ENCODE results near the gene ARX. TPM values are rescaled to one million over a fixed set of nuclear protein-coding genes. Genes with fewer than 3 reads are reported as not detected.

Gene ARX
- total RNA-seq, 1 donor from 2014 or later = not detected

GRCh38 chrX:25020905-25021449 is 5.2 kb upstream of the ARX start:
- intact Hi-C loops (cut with micrococcal nuclease) = loop anchor here (1.0 to 2.0 kb wide), 3 partner anchors 18 to 269 kb away; no protein-coding TSS in a partner anchor
- Mint-ChIP-seq H3K36me3 (ENCODE audit: low read depth) (no peaks in the 10 kb centered on the region), H3K4me3 (peak overlapping the region; percentile 6), H3K9me3 (no peaks in the 10 kb centered on the region), H3K27ac (no peak overlapping the region), H3K27me3 (peaks cover 40% of the 10 kb centered on the region), H3K4me1 (peaks cover 18% of the 10 kb centered on the region)
- DNase-seq = no peak
- TF ChIP-seq CTCF (IDR thresholded peaks at IDR 0.05) = no peak
- CTCF ChIA-PET = no interaction called here
- ATAC-seq (ENCODE audit: low read depth) = no peak
- POLR2A ChIA-PET = no interaction called here

- Mint-ChIP-seq H3K9me3 (no peaks in the 10 kb centered on the region), H3K27me3 (peaks cover 37% of the 10 kb centered on the region), H3K4me1 (peaks cover 20% of the 10 kb centered on the region), H3K27ac (no peak overlapping the region), H3K4me3 (no peak overlapping the region), H3K36me3 (ENCODE audit: low read depth) (no peaks in the 10 kb centered on the region)
- TF ChIP-seq CTCF (IDR thresholded peaks at IDR 0.05) = no peak
- intact Hi-C loops (cut with micrococcal nuclease) = loop anchor here (2.0 kb wide), 2 partner anchors 18 to 182 kb away; no protein-coding TSS in a partner anchor
- POLR2A ChIA-PET = no interaction called here
- CTCF ChIA-PET = no interaction called here
- no peak for DNase-seq
- ATAC-seq (ENCODE audit: low read depth) = no peak
Measured at GRCh38 chrX:25020391-25020904, 4.7 kb upstream of the ARX start.

GRCh38 chrX:25019707-25020390 is 4.1 kb upstream of the ARX start:
- Mint-ChIP-seq H3K27me3 (peaks cover 40% of the 10 kb centered on the region), H3K4me3 (no peak overlapping the region), H3K9me3 (no peaks in the 10 kb centered on the region), H3K4me1 (peaks cover 22% of the 10 kb centered on the region), H3K36me3 (ENCODE audit: low read depth) (no peaks in the 10 kb centered on the region), H3K27ac (no peak overlapping the region)
- intact Hi-C loops (cut with micrococcal nuclease) = loop anchor here (2.0 kb wide), 2 partner anchors 17 to 181 kb away; no protein-coding TSS in a partner anchor
- ATAC-seq (ENCODE audit: low read depth) (no peak), DNase-seq (no peak)
- ChIA-PET CTCF (no interaction called here), POLR2A (no interaction called here)
- TF ChIP-seq CTCF (IDR thresholded peaks at IDR 0.05) = no peak

- peaks cover 27% of the 10 kb centered on the region for H3K4me1 Mint-ChIP-seq
- CTCF ChIA-PET = no interaction called here
- H3K36me3 Mint-ChIP-seq (ENCODE audit: low read depth) = no peaks in the 10 kb centered on the region
- intact Hi-C loops (cut with micrococcal nuclease) = no loop called here
- ATAC-seq (ENCODE audit: low read depth) (no peak), DNase-seq (no peak)
- TF ChIP-seq CTCF (IDR thresholded peaks at IDR 0.05) = no peak
- no peak overlapping the region for H3K27ac Mint-ChIP-seq
- H3K9me3 Mint-ChIP-seq = no peaks in the 10 kb centered on the region
- POLR2A ChIA-PET = no interaction called here
- peaks cover 35% of the 10 kb centered on the region for H3K27me3 Mint-ChIP-seq
- no peak overlapping the region for H3K4me3 Mint-ChIP-seq
Measured at GRCh38 chrX:25018682-25019081, 2.9 kb upstream of the ARX start.

GRCh38 chrX:25017667-25018247 is 2.0 kb upstream of the ARX start:
- no peak overlapping the region for H3K27ac Mint-ChIP-seq
- ChIA-PET POLR2A (no interaction called here), CTCF (no interaction called here)
- intact Hi-C loops (cut with micrococcal nuclease) = no loop called here
- peaks cover 29% of the 10 kb centered on the region for H3K27me3 Mint-ChIP-seq
- no peak for DNase-seq
- peaks cover 27% of the 10 kb centered on the region for H3K4me1 Mint-ChIP-seq
- H3K9me3 Mint-ChIP-seq = no peaks in the 10 kb centered on the region
- no peak for ATAC-seq (ENCODE audit: low read depth)
- H3K4me3 Mint-ChIP-seq = no peak overlapping the region
- TF ChIP-seq CTCF (IDR thresholded peaks at IDR 0.05) = no peak
- no peaks in the 10 kb centered on the region for H3K36me3 Mint-ChIP-seq (ENCODE audit: low read depth)

All from activated B cell treated with CpG ODN at 0.5 μM for 24 hours (primary cell).